HEK293 (cell line): Measurements from ENCODE around the gene GLIS1.

Experiments used
- CTCF ChIA-PET: fragments of 350-600 bp; formaldehyde crosslinking; extraction: SDS; loops from one replicate; lab custom pipeline; 2021; ENCODE audit warnings: antibody characterized with exemption; lab: Yijun Ruan, JAX
- POLR2A ChIA-PET: fragments of 300-600 bp; formaldehyde crosslinking; extraction: SDS; loops from one replicate; lab custom pipeline; 2020; ENCODE audit warnings: antibody characterized with exemption, inconsistent platforms; lab: Yijun Ruan, JAX
- H3K27ac ChIP-seq: fragments of 200-500 bp; sonication (Bioruptor generic); 2 replicates; pipeline ENCODE4 v1.5.1; 2014; ENCODE audit warnings: low read depth, low read length, control low read depth, inconsistent platforms; ENCODE audit errors: extremely low read depth
- H3K36me3 ChIP-seq, 2 experiments: fragments of 200-500 bp in 1 of 2; sonication (Bioruptor generic) in 1 of 2; 1 replicate in 1 of 2; 2 replicates in 1 of 2; pipeline ENCODE4 v1.5.1; 2014 to 2017; ENCODE audit warnings: inconsistent platforms in 2 of 2, low read length in 2 of 2; ENCODE audit not compliant: control insufficient read depth in 2 of 2, insufficient read depth in 1 of 2
- H3K4me1 ChIP-seq: fragments of 200-500 bp; sonication (Bioruptor generic); 2 replicates; pipeline ENCODE4 v1.5.1; 2014; ENCODE audit warnings: mild to moderate bottlenecking, low read length, inconsistent platforms; ENCODE audit not compliant: control insufficient read depth, insufficient read depth
- H3K4me3 ChIP-seq: 2 replicates; pipeline ENCODE4 v1.5.1; 2011; ENCODE audit warnings: low read depth, mild to moderate bottlenecking, control low read depth, low read length, moderate library complexity
- H3K9me3 ChIP-seq: fragments of 200-500 bp; sonication (Bioruptor generic); 2 replicates; pipeline ENCODE4 v1.5.1; 2014; ENCODE audit warnings: low read depth, low read length, inconsistent platforms; ENCODE audit not compliant: control insufficient read depth, insufficient read depth
- ATF2 ChIP-seq: fragments of 450-650 bp; formaldehyde crosslinking; IDR thresholded peaks from 2 replicates; pipeline ENCODE4 v1.5.1; 2016; ENCODE audit warnings: missing biosample characterization, missing genetic modification characterization, low read depth
- KLF8 ChIP-seq: fragments of 450-650 bp; formaldehyde crosslinking; IDR thresholded peaks from 2 replicates; pipeline ENCODE4 v1.5.1; 2016; ENCODE audit warnings: missing biosample characterization, missing genetic modification characterization
- OVOL3 ChIP-seq: fragments of 450-650 bp; formaldehyde crosslinking; IDR thresholded peaks from 2 replicates; pipeline ENCODE4 v1.5.1; 2016; ENCODE audit warnings: missing biosample characterization, missing genetic modification characterization
- PBX3 ChIP-seq: sonication (generic); formaldehyde crosslinking; IDR thresholded peaks from 2 replicates; pipeline ENCODE4 v1.8.1; 2022; ENCODE audit warnings: mild to moderate bottlenecking, moderate library complexity, missing genetic modification reagents
- PRDM4 ChIP-seq: fragments of 450-650 bp; formaldehyde crosslinking; IDR thresholded peaks from 2 replicates; pipeline ENCODE4 v1.5.1; 2017; ENCODE audit warnings: missing biosample characterization, missing genetic modification characterization
- SP3 ChIP-seq: fragments of 450-650 bp; formaldehyde crosslinking; IDR thresholded peaks from 2 replicates; pipeline ENCODE4 v1.5.1; 2016; ENCODE audit warnings: missing biosample characterization, missing genetic modification characterization
- ZBTB17 ChIP-seq: fragments of 450-650 bp; formaldehyde crosslinking; IDR thresholded peaks from 2 replicates; pipeline ENCODE4 v1.5.1; 2016; ENCODE audit warnings: missing biosample characterization, missing genetic modification characterization
- ZEB2 ChIP-seq: fragments of 450-650 bp; formaldehyde crosslinking; IDR thresholded peaks from 2 replicates; pipeline ENCODE4 v1.5.1; 2016; ENCODE audit warnings: missing biosample characterization, missing genetic modification characterization
- ZNF202 ChIP-seq: fragments of 450-650 bp; formaldehyde crosslinking; IDR thresholded peaks from 2 replicates; pipeline ENCODE4 v1.5.1; 2016; ENCODE audit warnings: missing biosample characterization, missing genetic modification characterization, borderline replicate concordance
- ZNF518A ChIP-seq: fragments of 450-650 bp; formaldehyde crosslinking; conservative IDR thresholded peaks from 2 replicates; pipeline ENCODE4 v1.5.1; 2016; ENCODE audit warnings: low read depth, missing biosample characterization, missing genetic modification characterization
- ZNF596 ChIP-seq: fragments of 450-650 bp; IDR thresholded peaks from 2 replicates; pipeline ENCODE4 v1.5.0; 2018; ENCODE audit warnings: missing biosample characterization, mild to moderate bottlenecking, missing genetic modification characterization, moderate library complexity
- ZNF623 ChIP-seq: fragments of 450-650 bp; formaldehyde crosslinking; IDR thresholded peaks from 2 replicates; pipeline ENCODE4 v1.5.1; 2016; ENCODE audit warnings: missing biosample characterization, missing genetic modification characterization
- ZNF704 ChIP-seq: fragments of 450-650 bp; formaldehyde crosslinking; IDR thresholded peaks from 2 replicates; pipeline ENCODE4 v1.5.1; 2016; ENCODE audit warnings: missing biosample characterization, missing genetic modification characterization
- ZNF843 ChIP-seq: fragments of 450-650 bp; formaldehyde crosslinking; IDR thresholded peaks from 2 replicates; pipeline ENCODE4 v1.5.1; 2016; ENCODE audit warnings: missing biosample characterization, missing genetic modification characterization
- ZSCAN16 ChIP-seq: fragments of 450-650 bp; formaldehyde crosslinking; IDR thresholded peaks from 2 replicates; pipeline ENCODE4 v1.5.1; 2016; ENCODE audit warnings: missing biosample characterization, missing genetic modification characterization
- ZSCAN30 ChIP-seq: fragments of 450-650 bp; IDR thresholded peaks from 2 replicates; pipeline ENCODE4 v1.5.1; 2018; ENCODE audit warnings: missing biosample characterization, mild to moderate bottlenecking, missing genetic modification characterization, moderate library complexity
- TF ChIP-seq, protein P1 (sequence below): fragments of 450-650 bp; formaldehyde crosslinking; IDR thresholded peaks from 2 replicates; pipeline ENCODE4 v1.5.1; 2016; ENCODE audit warnings: missing biosample characterization, missing genetic modification characterization

Gene GLIS1

GRCh38 chr1:53642215-53642555 lies 96.8 kb downstream of the GLIS1 start:
- Histone ChIP-seq H3K9me3 (no peaks in the 10 kb centered on the region), H3K4me3 (no peak overlapping the region), H3K4me1 (no peaks in the 10 kb centered on the region), H3K27ac (no peak overlapping the region), H3K36me3 (no peaks in the 10 kb centered on the region)
- ChIA-PET POLR2A (no interaction called here), CTCF (no interaction called here)
- TF ChIP-seq PRDM4, result no peak
- no peak for TF ChIP-seq ZNF518A
- no peak for TF ChIP-seq KLF8 (tag by site-specific recombination)
- no peak for TF ChIP-seq ZNF704 (tag by site-specific recombination)
- no peak for TF ChIP-seq ZBTB17
- no peak for TF ChIP-seq ZNF202 (tag by site-specific recombination)
- TF ChIP-seq OVOL3 (tag by site-specific recombination), result no peak
- TF ChIP-seq ZEB2, result no peak
- no peak for TF ChIP-seq ZSCAN30 (tag by site-specific recombination)
- TF ChIP-seq ZNF623 (tag by site-specific recombination), result no peak
- TF ChIP-seq ZNF843 (tag by site-specific recombination), result no peak
- no peak for TF ChIP-seq ZNF596 (tag by site-specific recombination)
- TF ChIP-seq ATF2 (tag by site-specific recombination), result no peak
- TF ChIP-seq PBX3, result no peak
- TF ChIP-seq ZSCAN16 (tag by site-specific recombination), result no peak
- TF ChIP-seq, protein P1, sequence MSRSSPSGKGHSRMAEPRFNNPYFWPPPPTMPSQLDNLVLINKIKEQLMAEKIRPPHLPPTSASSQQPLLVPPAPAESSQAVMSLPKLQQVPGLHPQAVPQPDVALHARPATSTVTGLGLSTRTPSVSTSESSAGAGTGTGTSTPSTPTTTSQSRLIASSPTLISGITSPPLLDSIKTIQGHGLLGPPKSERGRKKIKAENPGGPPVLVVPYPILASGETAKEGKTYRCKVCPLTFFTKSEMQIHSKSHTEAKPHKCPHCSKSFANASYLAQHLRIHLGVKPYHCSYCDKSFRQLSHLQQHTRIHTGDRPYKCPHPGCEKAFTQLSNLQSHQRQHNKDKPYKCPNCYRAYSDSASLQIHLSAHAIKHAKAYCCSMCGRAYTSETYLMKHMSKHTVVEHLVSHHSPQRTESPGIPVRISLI (tag by site-specific recombination), result no peak
- no peak for TF ChIP-seq SP3 (tag by site-specific recombination)
